Stimulated activated CD4-positive, alpha-beta T cell treated with anti-CD3 and anti-CD28 coated beads, Interleukin-15, amount 100 ng/mL, for 24 hours (primary cell): ENCODE results near the gene KCNB1.

Source experiments
- DNase-seq: peaks from one replicate; pipeline ENCODE4 v3.0.0-alpha.2; 2020

KCNB1 gene

DNA sequence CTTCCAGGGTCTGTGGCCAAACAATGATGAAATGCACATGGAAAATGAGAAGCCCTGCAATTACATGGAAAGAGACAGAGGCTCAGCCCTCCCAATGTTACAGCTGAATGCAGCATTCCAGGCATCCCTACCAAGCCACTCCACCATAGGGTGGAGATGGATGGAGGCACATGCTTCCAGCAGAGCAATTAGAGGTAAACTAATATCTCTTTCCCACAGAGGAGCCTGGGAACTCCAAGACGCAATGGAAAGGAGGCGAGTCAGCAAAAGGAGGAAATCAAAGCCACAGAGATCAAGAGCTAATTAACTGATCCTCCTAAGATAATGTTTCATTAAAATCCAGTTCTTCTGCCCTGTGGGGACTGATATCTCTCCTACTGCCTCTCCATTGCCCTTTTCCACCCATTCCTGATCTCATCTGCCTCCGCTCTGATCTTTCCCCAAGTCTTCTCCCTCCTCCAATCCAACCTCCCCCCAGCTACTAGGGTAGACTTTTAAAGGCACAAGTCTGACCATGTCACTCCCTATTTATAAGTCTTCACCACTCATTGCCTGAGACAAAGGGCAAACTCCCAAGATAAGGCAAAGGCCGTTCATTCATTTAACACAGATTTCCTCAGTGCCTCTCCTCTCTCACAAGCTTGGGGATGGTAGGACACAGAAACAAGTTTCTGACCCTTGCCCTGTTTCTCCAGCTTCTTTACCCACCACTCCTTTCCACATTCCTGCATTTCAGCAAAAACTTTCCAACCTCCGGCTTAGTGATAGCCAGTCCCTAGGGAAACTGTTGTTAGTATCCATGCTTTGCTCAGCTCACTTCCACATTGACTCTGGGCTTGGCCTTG lies 14.3 kb upstream of the KCNB1 start:
- no peak for DNase-seq

DNA sequence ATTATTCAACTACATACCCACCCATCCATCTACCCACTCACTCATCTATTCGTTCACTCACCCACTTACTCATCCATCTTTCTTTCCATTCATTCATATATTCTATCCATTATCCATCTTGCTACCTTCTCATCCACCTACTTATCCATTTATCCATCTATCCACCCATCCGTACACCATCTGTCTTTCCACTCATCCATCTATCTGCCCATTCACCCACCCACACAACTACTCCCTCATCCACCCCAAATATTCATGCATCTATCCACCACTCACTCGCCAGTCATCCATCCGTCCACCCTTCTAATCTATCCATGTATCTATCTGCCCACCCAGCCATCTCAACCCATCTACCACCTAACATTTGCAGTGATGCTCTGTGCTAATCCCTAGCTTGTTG lies 13.6 kb upstream of the KCNB1 start:
- DNase-seq: no peak

DNA sequence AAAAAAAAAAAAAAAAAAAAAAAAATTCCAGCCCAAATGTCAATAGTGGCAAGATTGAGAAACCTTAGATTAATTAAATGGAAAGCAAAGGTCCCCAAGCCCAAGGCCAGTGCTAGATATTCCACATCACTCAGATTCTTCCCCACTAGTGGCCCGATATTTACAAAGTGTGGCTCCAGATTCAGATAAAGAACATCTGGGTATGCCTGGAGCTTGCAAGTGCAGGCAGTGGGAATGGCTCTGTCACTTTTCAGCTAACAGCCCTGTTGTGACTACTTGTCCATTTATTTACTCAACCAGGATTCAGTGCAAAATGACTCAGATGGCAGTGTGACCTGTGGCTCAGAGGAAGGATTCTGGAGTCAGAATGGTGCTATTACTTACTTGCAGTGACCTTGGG lies 8.2 kb upstream of the KCNB1 start:
- DNase-seq: no peak

DNA sequence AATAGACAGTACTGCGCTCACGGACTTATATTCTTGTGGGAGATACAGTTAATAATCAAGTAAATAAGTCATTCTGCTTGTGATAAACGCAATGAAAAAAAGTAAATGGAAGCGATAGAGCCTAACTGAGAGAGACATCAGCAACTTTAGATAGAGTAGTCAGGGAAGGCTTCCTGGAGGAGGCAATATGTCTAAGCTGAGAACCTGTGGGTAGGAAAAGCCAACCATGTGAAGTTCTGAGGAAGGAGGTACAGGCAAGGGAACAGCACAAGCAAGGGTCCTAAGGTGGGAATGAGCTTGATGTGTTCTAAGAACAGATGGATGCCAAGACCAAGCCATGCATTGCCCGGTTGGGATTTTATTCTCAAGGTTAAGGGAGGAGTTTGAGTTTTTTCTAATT lies 7.2 kb upstream of the KCNB1 start:
- DNase-seq: no peak

DNA sequence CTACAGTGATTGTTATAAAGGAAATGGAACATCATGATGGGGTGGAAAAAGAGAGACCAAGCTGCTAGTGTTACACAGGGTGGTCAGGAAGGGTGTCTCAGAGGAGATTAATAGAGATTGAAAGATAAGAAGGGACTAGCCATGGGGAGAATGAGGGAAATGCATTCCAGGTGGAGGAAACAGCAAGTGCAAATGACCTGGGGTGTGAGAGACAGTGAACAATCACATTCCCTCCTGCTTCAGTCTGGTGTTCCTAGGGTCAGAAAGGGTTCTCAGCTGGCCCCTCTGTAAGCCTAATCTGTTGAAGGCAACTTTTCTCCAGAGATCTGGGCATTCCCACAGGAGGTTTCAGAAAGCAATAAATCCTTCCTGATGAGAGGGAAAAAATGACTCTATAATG lies 3.6 kb upstream of the KCNB1 start:
- no peak for DNase-seq

DNA sequence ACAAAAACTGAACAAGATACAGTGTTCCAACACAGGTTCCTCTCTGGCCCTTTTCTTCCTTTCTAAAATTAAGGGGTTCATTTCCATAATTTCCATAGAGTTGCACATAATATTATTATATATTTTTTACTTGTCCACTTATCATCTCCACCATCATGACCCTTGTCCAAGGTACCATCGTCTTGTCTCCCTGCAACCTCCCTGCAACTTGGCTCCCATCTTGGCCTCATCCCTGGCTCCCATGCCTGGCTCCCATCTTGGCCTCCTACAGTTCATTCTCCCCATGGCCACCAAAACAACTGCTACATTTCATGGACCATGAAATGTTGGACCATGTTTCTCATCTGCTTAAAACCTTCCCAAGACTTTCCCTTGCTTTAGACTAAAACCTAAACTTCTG lies 3.1 kb upstream of the KCNB1 start:
- DNase-seq: no peak

DNA sequence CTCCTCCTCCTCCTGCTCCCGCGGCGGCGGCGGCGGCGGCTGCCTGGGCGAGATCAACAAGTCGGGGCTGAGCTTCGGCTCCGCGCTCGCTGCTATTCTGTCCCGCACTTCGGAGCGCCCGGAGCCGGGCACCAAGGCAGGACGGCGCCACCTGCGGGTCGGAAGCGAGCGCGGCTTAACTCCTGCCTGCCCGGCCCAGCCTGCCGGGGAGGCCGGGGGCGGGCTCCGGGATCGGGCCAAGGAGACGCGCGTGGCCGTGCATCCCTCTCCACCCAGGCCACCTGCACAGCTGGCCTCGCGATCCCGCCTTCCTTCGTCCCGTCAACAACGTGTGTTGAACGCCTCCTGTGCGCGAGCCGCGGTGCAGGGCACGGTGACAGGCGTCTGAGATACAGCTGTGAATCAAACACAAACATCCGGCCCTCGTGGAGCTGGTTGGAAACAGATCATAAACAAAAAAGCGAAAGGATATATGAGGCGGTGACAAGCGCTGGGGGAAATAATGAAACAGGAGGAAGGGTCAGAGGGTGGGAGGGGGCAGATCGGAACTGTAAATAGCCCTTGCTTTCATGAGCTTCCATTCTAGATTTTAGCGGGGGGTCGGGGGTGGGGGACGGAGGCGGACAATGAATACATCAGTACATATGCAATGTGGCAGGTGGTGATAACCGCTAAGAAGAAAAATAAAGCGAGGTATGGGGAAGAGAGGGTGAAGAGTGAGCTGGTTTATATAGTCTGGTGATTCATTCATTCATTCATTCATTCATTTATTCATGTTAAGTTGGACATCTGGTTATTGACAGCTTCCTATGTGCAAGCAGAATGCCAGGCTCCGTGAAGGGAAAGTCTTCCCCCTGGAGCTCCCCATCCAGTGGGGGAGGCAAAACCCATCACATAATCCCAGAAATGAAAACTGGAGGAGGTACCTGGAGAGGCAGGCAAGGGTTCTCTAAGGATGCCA lies 2.0 kb upstream of the KCNB1 start:
- peak; percentile 85 for DNase-seq

DNA sequence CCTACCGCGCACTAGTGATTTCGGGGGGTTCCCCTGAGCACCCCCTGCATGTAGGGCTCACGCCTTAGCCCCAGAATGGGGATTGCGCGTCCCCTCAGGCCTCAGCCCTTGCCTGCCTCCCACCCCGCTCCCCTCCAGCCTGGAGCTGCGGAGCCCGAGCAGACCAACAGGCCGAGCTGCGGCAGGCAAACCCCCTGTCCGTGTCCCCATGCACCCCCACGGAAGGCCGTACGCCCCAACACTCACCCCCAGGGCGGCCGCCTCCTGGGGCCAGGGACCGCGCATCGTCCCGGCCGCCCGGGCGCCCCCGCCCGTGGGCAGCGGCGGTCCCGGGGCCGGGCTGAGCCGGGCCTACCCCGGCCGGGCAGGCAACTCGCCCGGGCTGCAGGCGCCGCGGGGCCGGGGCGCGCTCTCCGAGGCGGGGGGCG lies 1.2 kb upstream of the KCNB1 start:
- no peak for DNase-seq

DNA sequence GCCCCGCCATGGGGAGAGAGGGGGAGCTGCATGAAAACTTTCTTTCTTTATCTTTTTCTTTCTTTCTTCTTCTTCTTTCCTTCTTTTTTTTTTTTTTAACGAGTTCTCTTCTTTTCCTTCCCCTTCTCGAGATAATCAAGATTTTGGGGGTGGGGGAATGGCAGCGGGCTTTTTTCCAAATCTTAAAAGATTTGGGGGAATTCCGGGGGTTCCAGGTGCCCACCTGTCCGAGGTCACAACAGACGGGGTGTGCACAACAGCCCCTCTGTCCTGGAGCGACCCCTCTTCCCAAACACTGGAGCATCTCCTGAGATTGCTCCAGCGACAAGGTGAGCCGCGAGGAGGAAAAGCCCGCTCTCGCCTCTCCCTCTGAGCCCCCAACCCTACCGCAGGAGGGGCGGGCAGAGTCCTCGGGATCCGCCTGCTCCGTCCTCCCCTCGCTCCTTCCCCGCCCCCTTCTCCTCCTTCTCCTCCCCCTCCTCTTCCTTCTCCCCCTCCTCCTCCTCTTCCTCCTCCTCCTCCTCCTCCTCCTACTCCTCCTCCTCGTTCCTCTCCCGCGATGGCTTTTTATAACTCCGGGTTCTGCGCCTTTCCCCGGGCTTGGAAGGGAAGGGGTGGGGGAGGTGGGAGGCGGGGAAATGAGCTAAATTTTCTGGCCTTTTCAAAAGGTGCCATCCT lies 689 bp upstream of the KCNB1 start:
- DNase-seq: no peak

DNA sequence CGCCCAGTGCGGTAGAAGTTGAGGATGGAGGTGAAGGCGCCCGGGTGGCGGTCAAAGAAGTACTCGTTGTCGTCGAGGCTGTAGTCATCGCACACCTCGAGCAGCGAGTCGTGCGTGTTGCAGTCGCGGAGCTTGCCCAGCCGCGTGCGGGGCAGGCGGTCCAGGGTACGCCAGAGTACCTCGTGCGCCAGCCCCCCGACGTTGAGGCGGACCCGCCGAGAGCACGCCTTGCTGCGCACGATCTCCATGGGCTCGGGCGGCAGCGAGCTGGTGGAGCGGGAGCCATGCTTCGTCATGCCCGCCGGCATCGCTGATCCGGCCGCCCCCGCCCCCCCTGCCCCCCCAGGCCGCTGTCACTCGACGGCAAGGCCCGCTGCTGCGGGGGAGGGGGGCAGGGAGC lies 295 bp downstream of the KCNB1 start:
- DNase-seq: no peak

DNA sequence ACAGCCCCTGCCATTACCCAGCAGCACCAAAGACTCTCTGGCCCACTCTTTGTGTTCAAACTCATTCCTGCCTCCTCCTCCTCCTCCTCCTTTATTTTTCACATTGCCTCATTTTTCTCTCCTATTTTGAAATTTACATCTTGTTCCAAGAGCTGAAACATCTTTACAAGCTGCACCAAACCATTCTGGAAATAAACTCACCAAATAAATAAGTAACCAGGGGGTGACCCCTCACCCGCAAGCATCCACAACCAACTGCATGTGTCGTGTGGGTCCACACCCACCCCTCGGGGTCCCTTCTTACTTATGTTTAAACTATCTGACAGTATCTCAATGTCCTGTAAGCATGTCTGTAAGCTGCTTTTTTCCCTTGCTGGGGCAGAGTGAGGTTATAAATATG lies 1.4 kb downstream of the KCNB1 start:
- DNase-seq: no peak

DNA sequence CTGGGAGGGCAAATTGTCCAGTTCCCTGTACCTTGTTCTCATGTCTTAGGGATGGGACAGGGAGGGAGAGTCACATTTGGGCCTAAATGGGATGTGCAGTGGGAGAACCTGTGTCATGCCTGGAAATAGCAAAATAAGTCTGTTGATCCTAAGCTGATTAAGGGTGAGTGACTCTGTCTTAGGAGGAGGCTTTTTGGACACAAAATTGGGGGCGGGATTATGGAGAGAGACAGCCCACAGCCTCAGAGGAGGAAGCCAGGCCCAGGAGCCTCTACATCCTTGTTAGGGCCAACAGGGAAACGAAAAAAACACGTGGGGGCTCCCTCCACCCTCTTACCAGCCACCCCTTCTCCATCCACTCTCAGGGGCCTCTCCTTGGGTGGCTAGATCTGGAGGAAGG lies 2.2 kb downstream of the KCNB1 start:
- no peak for DNase-seq

DNA sequence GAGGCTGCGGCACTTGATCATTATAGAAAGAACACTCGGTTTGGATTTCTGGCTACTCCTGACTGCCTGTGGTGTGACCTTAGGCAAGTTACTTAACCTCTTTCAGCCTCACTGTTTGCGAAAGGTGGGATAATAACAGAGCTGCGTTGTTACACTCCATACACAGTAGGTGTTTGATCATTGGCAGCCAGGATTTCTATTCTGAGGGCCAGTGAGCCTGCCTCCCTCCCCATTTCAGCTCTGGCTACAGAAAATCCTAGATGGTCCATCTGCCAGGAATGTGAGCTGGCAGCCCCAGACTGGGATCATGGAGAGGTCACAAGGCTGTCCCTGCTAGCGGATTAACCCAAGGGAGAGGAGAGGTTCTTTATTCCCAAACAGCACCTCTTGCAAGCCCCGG lies 2.7 kb downstream of the KCNB1 start:
- no peak for DNase-seq

DNA sequence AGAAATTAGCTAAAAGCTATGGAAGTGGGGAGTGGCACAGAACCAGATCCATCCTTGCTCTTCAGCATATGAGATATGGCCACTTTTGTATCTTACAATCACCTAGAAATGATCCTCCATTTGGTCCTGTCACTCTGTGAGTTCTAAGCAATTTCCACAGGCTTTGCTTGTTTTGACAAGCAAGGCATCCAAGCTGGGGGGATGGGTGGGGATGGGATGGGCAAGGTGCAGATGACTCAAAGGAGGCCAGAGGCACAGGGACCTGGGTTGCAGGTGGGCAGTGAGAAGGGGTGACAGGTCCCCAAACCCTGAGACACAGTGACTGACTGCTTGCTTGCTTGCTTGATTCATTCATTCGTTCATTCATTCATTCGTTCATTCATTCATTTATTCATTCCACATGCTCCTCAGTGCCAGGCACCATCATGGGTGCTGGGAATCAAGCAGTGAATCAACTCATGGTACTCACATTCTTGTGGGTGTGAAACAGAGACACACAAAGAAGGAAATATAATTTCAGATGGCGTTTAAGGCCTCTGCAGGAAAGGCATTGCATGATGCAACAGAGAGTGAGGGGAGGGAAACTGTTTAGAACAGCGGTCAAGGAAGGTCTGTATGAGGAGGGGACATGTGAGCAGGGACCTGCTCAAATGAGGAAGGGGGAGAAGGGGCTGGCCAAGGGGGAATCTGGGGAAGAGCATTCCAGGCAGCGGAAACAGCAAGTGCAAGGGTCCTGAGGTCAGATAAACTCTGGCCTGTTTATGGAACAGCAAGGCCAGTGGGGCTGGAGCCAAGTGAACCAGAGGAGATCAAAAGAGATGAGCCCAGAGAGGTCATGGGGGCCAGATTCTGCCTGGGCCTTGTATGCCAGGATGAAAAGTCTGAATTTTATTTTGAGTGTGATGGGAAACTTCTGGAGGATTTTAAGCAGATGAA lies 3.4 kb downstream of the KCNB1 start:
- DNase-seq: no peak

DNA sequence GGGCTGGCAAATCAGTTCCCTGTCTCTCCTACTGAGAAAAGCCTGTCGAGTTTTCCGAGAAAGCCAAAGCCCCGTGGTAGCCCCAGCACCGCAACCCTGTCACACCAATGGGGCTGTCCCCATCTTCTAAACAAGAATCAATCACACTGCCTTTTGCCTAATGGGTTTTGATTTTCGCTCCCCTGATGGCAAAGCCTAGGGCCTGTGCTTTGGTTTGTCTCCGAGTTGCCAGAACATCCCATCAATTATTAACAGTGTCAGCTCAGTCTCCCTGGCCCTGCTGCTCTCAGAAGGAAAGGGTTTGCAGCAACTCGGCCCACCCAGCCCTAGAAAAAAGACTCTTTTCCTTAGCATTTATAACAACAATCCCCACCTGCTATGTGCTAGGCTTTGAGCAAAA lies 4.2 kb downstream of the KCNB1 start:
- DNase-seq: no peak

DNA sequence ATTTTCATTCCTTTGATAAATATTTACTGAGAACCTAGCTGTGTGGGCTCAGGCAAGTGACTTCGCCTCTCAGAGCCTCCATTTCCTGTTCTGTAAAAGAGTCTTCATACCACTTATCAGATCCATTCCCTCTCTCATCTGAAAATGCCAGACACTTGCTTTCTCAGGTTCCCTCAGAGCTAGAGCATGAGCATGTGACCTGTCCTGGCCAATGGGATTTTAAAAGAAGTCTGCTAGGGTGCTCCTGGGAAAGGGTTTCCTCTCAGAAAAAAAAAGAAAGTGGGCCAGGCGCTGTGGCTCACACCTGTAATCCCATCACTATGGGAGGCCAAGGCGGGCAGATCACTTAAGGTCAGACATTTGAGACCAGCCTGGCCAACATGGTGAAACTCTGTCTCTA lies 5.3 kb downstream of the KCNB1 start:
- DNase-seq: no peak

DNA sequence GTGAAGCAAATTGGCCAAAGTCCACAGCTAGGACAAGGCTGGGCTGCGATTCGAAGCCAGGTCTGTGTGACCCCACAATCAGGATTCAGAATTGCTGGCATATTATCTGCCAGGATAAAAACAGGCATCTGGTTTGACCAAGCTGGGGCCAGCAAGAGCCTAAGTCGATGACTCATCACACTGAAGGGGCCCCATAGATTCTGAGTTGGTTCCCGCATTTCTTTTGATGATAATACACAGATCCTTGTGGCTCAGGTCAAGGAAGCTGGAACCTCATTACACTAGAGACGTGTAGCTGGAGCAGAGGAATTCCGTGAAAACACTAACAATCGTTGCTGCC lies 6.5 kb downstream of the KCNB1 start:
- no peak for DNase-seq

DNA sequence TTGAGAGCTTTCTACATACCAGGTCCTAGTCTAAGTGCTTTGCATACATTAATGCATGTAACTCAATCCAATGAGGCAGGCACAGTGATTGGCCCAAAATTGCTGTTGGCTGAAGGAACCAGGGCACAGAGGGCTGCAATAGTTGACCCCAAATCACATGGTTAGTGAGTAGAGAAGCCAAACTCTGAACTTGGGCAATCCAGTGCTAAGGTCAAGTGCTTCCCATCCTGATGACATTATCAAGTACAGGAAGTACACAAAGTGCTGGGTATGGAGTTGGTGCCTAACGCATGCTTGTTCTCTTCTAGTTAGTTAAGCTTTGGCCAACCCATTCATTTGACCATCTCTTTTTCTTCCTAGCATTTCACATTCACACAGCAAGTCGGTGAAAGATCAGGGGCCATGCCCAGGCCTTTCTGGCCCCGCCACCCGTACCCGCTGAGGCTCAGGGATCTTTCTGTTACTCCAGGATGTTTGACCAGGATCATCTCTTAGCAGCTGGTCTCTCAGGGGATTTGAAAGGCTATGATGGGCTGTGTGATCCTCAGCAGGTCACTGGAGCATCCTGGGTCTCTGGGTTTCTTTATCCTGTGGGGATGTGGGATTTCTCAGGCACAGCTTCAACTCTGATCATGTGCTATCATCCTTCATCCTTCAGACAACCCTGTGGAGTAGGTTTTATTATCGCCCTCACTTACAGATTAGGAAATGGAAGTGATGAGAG lies 7.0 kb downstream of the KCNB1 start:
- no peak for DNase-seq

DNA sequence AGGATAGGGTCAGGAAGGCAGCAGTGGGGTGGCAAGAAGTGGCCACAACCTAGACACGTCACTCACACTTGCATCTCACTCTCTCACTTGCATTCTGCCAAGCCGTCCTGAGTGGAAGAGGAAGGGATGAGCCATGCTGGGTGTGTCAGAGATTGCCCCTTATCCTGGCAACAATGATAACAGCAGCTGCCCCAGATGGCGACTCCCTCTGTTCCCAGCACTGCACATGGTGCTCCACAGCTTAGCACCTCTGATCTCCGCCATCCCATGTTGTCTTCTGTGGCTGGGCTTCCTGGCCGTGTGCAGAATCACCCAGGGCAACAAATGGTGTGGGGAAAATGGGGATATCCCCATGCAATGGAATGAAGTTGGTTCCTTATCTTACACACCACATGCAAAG lies 11.1 kb downstream of the KCNB1 start:
- DNase-seq: no peak

DNA sequence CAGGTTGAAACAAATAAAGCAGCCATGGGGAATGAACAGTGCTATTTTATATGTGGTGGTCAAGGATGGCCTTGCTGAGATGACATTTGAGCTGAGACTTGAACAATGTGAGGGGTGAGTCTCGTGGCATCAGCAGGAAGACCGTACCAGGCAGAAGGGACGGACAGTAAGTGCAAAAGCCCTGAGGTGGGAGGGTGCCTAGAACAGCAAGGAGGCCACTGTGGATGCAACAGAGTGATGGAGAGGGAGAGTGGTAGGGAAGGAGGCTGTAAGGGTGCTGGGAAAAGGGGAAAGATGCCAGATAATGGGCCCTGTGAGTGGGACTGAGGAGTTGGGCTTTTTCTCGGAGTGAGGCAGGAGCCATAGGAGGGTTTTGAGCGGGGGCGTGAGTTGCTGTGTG lies 11.5 kb downstream of the KCNB1 start:
- no peak for DNase-seq

DNA sequence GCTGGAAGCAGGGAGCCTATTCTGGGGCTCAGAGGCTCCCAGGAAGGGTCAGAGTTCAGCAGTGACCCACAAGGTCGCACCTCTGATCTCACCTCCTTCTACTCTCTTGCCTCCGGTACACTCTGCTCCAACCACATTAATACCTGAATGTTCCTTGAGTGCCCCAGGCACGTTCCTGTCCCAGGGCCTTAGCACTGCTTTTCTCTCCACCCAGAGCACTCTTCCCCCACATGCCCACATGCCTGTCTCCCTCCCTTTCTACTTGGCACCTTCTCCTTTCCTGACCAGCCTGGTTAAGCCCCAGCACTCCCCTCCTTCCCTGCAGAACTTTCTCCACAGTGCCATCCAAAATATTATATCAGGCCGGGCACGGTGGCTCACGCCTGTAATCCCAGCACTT lies 13.4 kb downstream of the KCNB1 start:
- DNase-seq: no peak

DNA sequence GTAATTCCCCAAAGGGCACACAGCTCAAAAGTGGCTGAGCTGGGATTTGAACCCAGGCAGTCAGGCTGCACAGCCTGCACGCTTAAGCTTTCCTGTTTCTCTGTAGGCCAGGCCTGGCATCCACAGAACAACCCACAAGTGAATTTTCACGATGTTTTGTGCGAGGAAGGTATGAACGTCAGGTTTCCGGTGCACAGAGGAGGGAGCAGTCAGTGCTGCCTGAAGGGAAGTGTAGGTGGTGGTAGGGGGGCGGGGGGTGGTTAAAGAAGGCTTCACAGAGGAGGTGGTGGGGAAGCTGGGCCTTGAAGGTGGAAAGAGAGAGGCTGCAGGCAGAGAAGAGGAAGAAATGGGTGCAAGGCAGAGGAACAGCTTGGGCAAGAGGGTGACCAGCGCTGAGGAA lies 14.1 kb downstream of the KCNB1 start:
- DNase-seq: no peak
